Stomach (tissue), 4 donors: ENCODE data around the gene SEMA4D.

Experiments used
- EP300 ChIP-seq: sonication (generic); formaldehyde crosslinking; IDR thresholded peaks from one replicate; pipeline ENCODE4 v1.6.1; 2017; ENCODE audit warnings: antibody characterized with exemption
- POLR2A ChIP-seq, 4 donors: fragments of 450-650 bp; IDR thresholded peaks; one replicate each; pipeline ENCODE4 v1.6.1; 2016; ENCODE audit warnings: antibody characterized with exemption in 4 of 4, control low read depth in 2 of 4, mild to moderate bottlenecking in 1 of 4, moderate library complexity in 1 of 4

DNA sequence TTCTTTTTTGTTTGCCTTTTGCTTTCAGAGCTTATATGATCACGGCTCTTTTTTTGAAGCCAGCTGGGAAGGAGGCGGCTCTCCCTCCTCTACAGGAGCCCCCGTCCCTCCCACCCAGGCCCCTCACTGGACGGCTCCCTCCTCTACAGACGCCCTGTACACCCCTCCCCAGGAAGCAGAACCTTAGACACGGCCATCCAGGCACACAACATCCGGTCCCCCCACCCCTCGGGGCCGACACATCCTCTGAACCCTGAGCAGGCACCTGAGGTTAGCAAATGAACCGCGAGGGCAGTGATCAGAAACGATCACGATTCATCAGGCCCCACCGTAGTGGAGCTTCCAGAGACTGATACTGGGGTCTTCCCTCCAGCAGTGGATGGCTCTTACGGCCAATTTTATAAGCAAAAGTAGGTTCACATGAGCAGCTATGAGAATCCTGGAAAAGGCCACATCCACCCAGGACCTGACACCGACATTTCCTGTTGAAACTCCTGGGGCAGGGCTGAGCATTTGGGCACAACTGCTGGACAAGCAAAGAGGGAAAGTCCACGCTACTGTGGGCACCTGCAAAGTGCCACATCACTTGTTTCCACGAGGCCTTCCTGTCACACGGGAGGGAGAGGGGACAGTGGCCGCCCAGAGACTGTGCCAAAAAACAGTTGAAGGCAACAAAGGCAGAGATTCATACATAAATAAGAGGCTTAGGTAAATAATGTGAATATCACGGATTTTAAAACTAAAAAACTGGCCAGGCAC, 78.9 kb downstream of the SEMA4D start:
- TF ChIP-seq EP300 (no peak), POLR2A (IDR thresholded peaks at IDR 0.05) (no peak)
